GM19372 (cell line): ENCODE measurements around the gene PSME4.

Experiments used
- ATAC-seq: cut with Tn5 transposase; IDR thresholded peaks from one replicate; pipeline ENCODE4 v1.9.1; 2021; ENCODE audit warnings: mild to moderate bottlenecking, low read depth, moderate library complexity; ENCODE audit not compliant: unreplicated experiment

PSME4 gene, protein sequence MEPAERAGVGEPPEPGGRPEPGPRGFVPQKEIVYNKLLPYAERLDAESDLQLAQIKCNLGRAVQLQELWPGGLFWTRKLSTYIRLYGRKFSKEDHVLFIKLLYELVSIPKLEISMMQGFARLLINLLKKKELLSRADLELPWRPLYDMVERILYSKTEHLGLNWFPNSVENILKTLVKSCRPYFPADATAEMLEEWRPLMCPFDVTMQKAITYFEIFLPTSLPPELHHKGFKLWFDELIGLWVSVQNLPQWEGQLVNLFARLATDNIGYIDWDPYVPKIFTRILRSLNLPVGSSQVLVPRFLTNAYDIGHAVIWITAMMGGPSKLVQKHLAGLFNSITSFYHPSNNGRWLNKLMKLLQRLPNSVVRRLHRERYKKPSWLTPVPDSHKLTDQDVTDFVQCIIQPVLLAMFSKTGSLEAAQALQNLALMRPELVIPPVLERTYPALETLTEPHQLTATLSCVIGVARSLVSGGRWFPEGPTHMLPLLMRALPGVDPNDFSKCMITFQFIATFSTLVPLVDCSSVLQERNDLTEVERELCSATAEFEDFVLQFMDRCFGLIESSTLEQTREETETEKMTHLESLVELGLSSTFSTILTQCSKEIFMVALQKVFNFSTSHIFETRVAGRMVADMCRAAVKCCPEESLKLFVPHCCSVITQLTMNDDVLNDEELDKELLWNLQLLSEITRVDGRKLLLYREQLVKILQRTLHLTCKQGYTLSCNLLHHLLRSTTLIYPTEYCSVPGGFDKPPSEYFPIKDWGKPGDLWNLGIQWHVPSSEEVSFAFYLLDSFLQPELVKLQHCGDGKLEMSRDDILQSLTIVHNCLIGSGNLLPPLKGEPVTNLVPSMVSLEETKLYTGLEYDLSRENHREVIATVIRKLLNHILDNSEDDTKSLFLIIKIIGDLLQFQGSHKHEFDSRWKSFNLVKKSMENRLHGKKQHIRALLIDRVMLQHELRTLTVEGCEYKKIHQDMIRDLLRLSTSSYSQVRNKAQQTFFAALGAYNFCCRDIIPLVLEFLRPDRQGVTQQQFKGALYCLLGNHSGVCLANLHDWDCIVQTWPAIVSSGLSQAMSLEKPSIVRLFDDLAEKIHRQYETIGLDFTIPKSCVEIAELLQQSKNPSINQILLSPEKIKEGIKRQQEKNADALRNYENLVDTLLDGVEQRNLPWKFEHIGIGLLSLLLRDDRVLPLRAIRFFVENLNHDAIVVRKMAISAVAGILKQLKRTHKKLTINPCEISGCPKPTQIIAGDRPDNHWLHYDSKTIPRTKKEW (N-terminal part only)

DNA sequence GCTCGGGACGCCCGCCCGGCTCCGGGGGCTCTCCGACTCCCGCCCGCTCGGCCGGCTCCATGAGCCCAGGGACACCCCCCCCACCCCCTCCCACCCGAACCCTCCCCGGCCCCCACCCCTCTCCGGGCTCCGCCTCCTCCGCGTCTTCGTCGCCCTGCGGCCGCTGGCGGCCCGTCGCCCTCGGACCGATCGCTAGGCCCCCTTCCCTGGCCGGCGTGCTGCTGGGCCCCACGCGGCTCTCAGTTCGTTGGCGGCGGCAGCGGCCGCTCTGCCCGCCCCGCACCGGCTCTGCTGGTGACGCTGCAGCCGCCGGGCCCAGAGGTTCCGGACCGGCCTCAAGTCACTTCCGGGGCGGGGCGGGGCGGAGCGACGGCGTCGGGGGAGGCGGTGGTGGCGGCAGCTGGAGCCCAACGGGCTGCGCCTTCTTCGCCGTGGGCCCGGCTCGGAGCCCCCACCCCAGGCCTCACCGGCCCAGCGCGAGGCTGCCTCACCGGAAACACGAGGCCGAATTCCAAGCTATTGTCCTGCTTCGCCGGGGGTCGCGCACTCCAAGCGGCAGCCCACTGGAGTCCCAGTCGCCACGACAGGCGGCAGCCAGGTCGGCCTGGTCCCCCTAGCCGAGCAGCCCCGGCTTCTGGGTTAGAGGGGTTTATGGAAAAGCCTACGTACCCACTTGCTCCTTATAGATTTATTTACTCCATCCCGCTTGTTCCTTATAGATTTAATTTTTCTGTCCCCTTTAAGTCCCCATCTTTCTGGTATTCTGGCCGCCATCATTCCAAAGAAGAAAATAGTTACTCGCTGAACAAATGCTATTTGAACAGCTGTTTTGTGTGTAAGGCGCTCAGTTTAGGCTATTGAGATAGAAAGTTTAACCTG lies at the start of gene PSME4:
Gene PSME4 (minus strand): TSS at position 270 of the 879 bp plus-strand sequence. CDS start 209 bp downstream, at position 61.
- peak; percentile 86 for ATAC-seq

- no peak for ATAC-seq
These were observed 45.3 kb upstream of the PSME4 start for GRCh38 chr2:54015798-54016699.

DNA sequence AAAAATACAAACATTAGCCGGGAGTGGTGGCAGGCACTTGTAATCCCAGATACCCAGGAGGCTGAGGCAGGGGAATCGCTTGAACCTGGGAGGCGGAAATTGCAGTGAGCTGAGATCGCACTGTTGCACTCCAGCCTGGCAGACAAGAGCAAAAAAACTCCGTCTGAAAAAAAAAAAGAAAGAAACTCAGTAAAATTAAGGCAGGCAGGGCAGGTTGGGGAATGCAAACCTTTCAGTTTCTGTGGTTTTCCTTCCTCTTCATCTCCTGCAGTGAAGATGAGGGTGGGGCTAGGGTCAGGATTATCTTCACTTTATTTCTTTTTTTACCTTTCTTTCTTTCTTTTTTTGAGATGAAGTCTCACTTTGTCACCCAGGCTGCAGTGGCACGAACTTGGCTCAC lies 43.2 kb upstream of the PSME4 start:
- ATAC-seq = no peak

DNA sequence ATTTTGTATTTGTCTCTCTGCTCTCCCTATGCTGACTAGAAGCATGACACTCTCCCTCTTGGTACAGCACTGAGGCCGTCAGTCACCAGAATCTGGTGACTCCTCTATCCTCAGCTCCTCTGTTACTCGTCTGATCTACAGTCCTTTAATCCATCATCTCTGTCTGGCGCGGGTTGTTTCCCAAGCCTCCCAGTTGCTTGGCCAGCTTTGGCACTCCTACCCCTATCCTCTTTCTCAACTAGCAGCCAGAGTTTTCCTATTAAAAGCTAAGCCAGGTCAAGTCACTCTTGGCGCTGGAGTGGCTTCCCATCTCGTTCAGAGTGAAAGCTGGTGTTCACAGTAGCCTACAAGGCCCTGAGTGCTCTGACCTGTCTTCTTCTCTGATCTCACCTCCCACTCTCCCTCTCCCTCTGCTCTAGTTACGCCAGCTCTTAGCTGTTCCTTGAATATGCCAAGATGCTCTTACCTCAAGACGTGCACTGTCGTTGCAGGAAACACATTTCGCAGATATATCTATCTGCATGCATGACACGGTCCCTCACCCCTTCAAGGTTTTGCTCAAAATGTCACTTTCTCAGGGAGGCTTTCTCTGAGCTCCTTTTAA lies 41.8 kb upstream of the PSME4 start:
- ATAC-seq = no peak

GRCh38 chr2:54009549-54009948 lies 38.8 kb upstream of the PSME4 start:
- ATAC-seq = no peak

- ATAC-seq = no peak
These were observed 37.6 kb upstream of the PSME4 start for GRCh38 chr2:54008439-54008838.

GRCh38 chr2:54000524-54000923 lies 29.7 kb upstream of the PSME4 start:
- no peak for ATAC-seq

- no peak for ATAC-seq
These were observed 29.3 kb upstream of the PSME4 start for GRCh38 chr2:54000122-54000521.

DNA sequence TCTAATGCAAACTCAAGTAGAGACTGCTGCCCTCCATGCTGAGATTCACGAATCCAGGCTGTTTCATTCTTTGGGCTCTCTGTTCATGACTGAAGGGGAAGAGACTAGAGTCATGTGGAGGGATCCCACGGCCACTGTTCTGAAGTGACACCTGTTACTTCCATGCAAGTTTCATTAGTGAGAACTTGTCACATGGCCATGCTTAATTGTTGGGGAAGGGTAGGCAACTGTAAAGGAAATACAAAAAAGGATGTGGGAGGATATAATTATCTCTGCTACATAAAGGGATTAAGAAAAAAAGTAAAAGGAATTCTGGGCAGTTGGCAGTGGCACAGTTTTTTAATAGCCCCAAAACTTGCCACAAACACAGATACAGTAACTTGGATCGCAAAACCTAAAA lies 28.0 kb upstream of the PSME4 start:
- no peak for ATAC-seq

DNA sequence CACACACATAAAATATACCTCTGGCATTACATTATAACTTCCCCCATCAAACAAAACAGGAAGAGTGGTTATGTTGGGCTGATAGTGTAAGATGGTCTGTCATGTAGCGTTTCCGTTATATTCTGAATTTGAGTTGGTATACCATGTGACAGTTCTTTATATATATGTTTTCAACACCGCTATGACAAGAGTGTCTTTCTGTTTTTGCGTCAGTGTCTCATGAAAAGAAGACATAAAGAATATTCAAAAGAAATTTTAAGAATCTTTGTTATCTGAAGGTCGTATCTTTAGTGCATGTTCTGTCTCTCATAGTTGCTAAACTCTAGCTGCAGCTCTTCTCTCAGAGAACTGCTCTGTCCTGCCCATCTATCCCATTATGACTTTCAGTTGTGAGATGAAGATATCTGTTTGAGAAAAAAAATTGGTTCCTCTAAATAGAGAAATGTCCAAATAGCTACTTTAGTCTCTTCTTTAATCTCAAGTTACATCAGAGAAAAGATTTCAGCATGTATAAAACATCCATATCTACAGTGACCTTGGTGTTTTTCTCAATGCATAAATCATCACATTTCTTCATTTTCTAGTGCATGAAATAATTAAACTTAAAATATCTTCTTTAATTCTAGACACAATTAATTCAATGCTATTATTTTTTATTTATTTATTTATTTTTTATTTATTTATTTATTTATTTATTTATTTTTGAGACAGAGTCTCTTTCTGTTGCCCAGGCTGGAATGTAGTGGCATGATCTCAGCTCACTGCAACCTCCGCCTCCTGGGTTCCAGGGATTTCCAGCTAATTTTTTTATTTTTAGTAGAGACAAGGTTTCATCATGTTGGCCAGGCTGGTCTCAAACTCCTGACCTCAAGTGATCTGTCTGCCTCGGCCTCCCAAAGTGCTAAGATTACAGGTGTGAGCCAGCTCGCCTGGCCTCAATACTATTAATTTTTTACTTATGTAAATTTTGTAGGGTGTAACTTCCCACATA lies 24.3 kb upstream of the PSME4 start:
- ATAC-seq = peak; percentile 47

GRCh38 chr2:53991948-53992347 lies 21.2 kb upstream of the PSME4 start:
- no peak for ATAC-seq

DNA sequence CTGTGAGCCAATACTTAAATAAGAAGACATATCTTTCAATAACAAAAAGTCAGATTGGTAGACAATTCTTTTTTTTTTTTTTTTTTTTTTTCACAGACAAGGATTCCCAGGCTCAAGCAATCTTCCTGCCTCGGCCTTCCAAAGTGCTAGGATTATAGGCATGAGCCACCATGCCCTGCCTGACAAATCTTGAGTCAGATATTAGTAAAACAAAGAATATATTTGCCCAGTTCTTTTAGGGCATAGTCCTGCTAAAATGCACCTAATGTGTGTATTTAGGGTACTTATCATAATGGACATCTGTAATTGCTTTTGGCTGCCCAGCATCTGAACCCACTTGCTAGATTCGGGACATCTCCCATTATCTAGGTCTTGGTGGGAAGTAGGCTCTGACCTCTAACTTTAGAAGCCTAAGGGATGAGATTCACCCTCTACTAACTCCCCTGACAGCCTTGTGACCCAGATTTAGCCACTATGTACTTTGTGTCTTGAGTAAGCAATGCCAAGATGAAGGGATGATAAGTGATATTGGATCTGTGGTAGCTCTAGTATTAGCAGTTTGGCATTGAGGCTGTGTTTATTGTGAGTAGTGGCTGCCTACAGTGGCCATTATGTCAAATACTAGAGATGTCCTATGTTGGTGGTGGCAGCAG lies 18.5 kb upstream of the PSME4 start:
- no peak for ATAC-seq

- no peak for ATAC-seq
These were observed 16.6 kb upstream of the PSME4 start for GRCh38 chr2:53987336-53987921.

DNA sequence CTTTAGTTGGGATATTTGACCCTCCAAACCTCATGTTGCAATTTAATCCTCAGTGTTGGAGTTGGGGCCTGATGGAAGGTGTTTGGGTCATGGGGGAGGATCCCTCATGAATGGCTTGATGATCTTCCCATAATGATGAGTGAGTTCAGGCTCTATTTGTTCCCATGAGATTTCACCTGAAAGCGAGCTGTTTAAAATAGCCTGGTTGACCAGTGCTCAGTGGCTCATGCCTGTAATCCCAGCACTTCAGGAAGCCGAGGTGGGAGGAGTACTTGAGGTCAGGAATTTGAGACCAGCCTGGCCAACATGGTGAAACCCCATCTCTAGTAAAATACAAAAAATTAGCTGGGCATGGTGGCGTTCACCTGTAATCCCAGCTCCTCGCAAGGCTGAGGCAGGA lies 14.9 kb upstream of the PSME4 start:
- ATAC-seq = no peak

GRCh38 chr2:53969968-53970723 lies 647 bp downstream of the PSME4 start:
- peak; percentile 29 for ATAC-seq
